ENCODE measurements around the gene GGPS1. TPM values are rescaled to one million over a fixed set of nuclear protein-coding genes. Genes with fewer than 3 reads are reported as not detected.

The GGPS1 gene
- total RNA-seq, 1 donor from 2014 or later: 57.2 TPM

- peak; percentile 20 for DNase-seq (ENCODE audit: low read depth, low spot score)
- H3K4me3 Mint-ChIP-seq: peak overlapping the region; percentile 97
- peaks cover 21% of the 10 kb centered on the region for H3K4me1 Mint-ChIP-seq
- peaks cover 6% of the 10 kb centered on the region for H3K36me3 Mint-ChIP-seq (ENCODE audit: low read depth)
- peak overlapping the region; percentile 97 for H3K27ac Mint-ChIP-seq (ENCODE audit: unreplicated experiment)
- TF ChIP-seq CTCF (conservative IDR thresholded peaks at IDR 0.05): no peak
- no peaks in the 10 kb centered on the region for H3K9me3 Mint-ChIP-seq
- H3K27me3 Mint-ChIP-seq (ENCODE audit: low read depth): no peaks in the 10 kb centered on the region
These were observed 1.4 kb upstream of the GGPS1 start for GRCh38 chr1:235326719-235327558.

- DNase-seq (ENCODE audit: low read depth, low spot score): peak; percentile 66
- H3K27ac Mint-ChIP-seq (ENCODE audit: unreplicated experiment): peak within 1 kb of the TSS; percentile 97
- H3K4me1 Mint-ChIP-seq: peaks cover 15% of the 10 kb centered on the region
- no peaks in the 10 kb centered on the region for H3K27me3 Mint-ChIP-seq (ENCODE audit: low read depth)
- no peak for TF ChIP-seq CTCF (conservative IDR thresholded peaks at IDR 0.05)
- H3K9me3 Mint-ChIP-seq: no peaks in the 10 kb centered on the region
- peak within 1 kb of the TSS; percentile 97 for H3K4me3 Mint-ChIP-seq
- peaks cover 4% of the 10 kb centered on the region for H3K36me3 Mint-ChIP-seq (ENCODE audit: low read depth)
These were observed 655 bp upstream of the GGPS1 start, which contains the start of gene ARID4B for GRCh38 chr1:235327559-235328270. ARID4B (minus strand) TSS chr1:235328179; CDS start chr1:235326919, 1,260 bp downstream.

- TF ChIP-seq CTCF (conservative IDR thresholded peaks at IDR 0.05): peak; percentile 25
- Mint-ChIP-seq H3K4me3 (no peak overlapping the region), H3K9me3 (no peaks in the 10 kb centered on the region), H3K27ac (ENCODE audit: unreplicated experiment) (no peak overlapping the region), H3K4me1 (peaks cover 21% of the 10 kb centered on the region), H3K27me3 (ENCODE audit: low read depth) (no peaks in the 10 kb centered on the region), H3K36me3 (ENCODE audit: low read depth) (peaks cover 4% of the 10 kb centered on the region)
- peak; percentile 26 for DNase-seq (ENCODE audit: low read depth, low spot score)
These were observed 951 bp downstream of the GGPS1 start for GRCh38 chr1:235329139-235329902.

GRCh38 chr1:235330918-235331285 is 2.5 kb downstream of the GGPS1 start:
- H3K9me3 Mint-ChIP-seq: no peaks in the 10 kb centered on the region
- H3K27me3 Mint-ChIP-seq (ENCODE audit: low read depth): no peaks in the 10 kb centered on the region
- TF ChIP-seq CTCF (conservative IDR thresholded peaks at IDR 0.05): no peak
- no peak overlapping the region for H3K4me3 Mint-ChIP-seq
- peaks cover 4% of the 10 kb centered on the region for H3K36me3 Mint-ChIP-seq (ENCODE audit: low read depth)
- peaks cover 14% of the 10 kb centered on the region for H3K4me1 Mint-ChIP-seq
- H3K27ac Mint-ChIP-seq (ENCODE audit: unreplicated experiment): no peak overlapping the region
- DNase-seq (ENCODE audit: low read depth, low spot score): no peak

- no peaks in the 10 kb centered on the region for H3K9me3 Mint-ChIP-seq
- H3K27ac Mint-ChIP-seq (ENCODE audit: unreplicated experiment): no peak overlapping the region
- H3K27me3 Mint-ChIP-seq (ENCODE audit: low read depth): no peaks in the 10 kb centered on the region
- H3K4me3 Mint-ChIP-seq: no peak overlapping the region
- DNase-seq (ENCODE audit: low read depth, low spot score): no peak
- no peak for TF ChIP-seq CTCF (conservative IDR thresholded peaks at IDR 0.05)
- peaks cover 2% of the 10 kb centered on the region for H3K36me3 Mint-ChIP-seq (ENCODE audit: low read depth)
- peaks cover 9% of the 10 kb centered on the region for H3K4me1 Mint-ChIP-seq
These were observed 3.0 kb downstream of the GGPS1 start for GRCh38 chr1:235331401-235331800.
